GM19239 (cell line): ENCODE results near the gene SSTR4.
"Not testable (repeated sequence)": the region's sequence is repeated elsewhere in the genome, so short reads cannot be mapped to it uniquely, and the experiment has no call there.

Source experiments
- DNase-seq: peaks from one replicate; pipeline ENCODE4 v3.0.0; 2011; ENCODE audit warnings: low spot score; ENCODE audit not compliant: insufficient read length
- FAIRE-seq: peaks from 2 replicates; lab custom pipeline; 2011; peaks lifted over from hg19 to GRCh38; lab: Jason Lieb, UNC

Gene SSTR4

DNA sequence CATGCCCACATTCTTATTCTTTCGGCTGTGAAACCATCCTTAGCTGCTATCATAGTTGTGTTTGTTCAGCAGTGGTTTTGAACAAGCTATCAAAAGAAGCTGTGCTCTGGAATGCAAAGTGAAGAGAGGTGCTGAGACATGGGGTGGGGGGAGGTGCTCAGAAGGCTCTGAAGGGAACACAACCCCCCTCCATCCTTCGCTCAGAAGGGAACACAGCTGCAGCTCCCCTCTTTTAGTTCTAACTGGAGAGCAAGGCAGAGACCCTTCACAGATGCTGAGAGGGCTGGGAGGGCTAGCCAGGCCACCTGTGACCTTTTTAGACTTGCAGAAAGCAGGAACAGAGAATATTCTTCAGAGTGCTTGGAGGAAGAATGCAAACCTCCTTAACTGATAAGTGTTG lies 17.6 kb upstream of the SSTR4 start:
- no peak for FAIRE-seq
- DNase-seq, result no peak

DNA sequence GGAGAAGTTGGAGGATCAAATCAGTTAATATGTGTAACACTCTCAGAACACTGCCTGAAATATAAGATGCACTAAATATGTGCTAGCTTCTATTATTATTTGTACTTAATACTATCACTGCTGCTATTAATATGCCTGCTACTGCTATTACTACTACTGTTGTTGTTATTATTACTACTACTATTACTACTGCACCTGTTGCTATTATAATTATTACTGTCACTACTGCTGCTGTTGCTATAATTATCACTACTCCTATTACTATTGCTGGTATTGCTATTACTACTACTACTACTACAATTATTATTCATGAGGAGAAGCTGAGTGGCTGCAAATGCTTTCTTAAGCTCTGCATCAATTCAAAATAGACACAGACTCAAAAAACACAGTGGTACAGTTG lies 16.7 kb upstream of the SSTR4 start:
- FAIRE-seq (no peak), DNase-seq (no peak)

DNA sequence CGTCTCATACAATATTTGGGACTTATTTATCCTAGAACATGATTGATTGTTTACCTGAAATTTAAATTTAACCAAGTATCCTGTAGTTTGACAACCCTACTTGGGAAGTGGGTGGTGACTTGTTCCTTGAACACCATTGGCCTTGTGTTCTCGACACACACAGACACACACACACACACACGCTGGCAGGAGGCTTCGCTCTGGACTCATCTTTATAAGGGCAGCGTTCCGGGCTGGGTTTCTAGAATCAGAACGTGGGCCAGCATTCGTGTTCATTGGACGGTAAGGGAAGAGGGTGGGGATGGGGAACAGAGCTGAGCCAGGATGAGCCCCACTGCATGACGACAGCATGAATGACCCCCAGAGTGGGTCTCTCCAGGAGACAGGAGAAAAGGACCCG lies 16.2 kb upstream of the SSTR4 start:
- DNase-seq (no peak), FAIRE-seq (no peak)

DNA sequence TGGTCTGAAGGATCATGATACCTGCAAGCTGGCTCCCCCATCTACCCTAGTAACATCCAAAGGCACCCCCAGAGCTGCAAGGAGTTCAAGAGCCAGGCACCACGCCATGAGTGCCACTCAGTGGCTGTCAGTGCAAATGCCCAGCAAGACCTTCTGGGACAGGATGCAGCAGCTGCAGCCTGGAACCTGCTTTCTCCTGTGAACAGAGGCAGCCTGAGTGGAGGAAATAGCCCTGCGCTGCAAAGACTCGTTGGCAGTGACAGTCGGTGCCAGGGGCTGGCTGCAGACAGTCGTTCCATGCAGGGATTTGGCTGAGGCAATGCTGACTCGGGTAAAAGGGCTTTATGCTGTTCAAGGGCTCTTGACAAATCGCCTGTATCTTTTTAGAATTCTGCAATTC lies 15.7 kb upstream of the SSTR4 start:
- no peak for DNase-seq
- no peak for FAIRE-seq

DNA sequence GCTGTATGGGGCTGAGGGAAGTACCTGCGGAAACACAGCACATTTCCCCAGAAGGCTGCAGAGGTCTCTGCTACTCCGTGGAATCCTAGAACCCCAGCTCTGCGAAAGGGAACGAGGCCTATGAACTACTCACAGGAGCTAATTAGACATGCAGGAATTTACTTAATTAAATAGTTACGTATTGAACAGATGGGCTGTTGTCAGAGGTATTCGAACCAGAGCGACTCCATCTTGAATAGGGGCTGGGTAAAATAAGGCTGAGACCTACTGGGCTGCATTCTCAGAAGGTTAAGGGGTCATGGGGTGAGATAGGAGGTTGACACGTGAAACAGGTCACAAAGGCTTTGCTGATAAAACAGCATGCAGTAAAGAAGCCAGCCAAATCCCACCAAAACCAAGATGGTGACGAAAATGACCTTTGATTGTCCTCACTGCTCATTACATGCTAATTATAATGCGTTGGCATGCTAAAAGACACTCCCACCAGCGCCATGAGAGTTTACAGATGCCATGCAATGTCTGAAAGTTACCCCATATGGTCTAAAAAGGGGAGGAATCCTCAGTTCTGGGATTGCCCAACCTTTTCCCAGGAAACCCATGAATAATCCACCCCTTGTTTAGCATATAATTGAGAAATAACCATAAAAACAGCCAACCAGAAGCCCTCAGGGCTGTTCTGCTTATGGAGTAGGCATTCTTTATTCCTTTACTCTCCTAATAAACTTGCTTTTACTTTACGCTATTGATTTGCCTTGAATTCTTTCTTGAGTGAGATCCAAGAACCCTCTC lies 14.7 kb upstream of the SSTR4 start:
- FAIRE-seq, result no peak

DNA sequence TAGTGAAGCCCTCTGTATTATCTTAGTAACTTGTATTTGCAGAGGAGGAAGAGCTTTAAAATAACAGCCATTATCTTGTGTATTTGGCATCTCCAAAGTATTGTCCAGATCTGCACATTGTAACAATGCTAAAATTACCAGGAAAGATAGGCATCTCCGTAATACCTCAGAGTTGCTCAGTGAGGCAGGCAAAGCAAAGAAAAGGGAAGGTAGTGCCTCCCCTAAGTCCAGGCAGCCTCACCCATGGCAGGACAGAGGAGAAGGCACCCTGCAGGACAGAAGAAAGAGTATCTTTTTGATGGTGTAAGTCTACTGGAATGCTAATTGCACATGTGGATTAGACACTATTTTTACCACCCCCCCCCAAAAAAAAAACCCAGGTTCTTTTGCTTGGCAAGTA lies 13.6 kb upstream of the SSTR4 start:
- DNase-seq, result no peak
- no peak for FAIRE-seq

More for the DNA sequence above, 14.7 kb upstream of the SSTR4 start:
- DNase-seq, result no peak

DNA sequence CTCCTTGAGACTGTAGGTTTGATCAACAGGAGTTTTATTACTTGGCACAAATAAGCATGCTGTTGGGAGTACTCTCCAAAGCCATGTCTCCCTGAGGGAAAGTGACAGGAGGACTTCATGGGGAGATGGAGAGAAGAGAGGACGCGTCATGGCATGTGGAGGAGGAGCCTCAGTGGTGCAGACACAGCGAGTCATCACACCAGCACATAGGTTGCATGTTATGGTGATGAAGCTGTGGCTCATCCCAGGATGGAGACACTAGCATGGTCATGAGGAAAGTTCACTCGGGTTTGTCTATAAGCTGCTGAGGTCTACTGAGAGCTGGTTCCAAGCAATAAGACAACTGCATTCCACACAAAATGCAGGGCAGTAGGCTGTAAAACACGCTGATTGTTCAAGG lies 13.2 kb upstream of the SSTR4 start:
- DNase-seq (no peak), FAIRE-seq (no peak)

DNA sequence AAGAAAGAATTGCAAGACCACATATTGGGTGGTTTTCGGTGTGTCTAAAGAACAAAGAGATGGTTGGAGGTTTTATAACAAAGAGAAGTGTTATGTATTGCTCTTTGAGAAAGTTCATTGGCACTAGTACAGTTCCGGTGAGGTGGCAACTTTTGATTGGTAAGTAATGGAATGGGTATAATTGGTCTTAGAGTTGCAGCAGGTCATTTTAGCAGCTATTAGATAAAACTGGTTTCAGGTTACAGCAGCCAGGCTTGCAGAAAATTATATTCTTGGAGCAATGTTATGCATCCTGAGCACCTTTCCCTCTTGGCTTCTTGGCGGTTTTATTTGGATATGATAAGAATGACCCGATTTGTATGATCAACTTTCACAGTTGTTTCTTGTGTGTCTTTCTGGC lies 12.3 kb upstream of the SSTR4 start:
- no peak for DNase-seq
- no peak for FAIRE-seq

DNA sequence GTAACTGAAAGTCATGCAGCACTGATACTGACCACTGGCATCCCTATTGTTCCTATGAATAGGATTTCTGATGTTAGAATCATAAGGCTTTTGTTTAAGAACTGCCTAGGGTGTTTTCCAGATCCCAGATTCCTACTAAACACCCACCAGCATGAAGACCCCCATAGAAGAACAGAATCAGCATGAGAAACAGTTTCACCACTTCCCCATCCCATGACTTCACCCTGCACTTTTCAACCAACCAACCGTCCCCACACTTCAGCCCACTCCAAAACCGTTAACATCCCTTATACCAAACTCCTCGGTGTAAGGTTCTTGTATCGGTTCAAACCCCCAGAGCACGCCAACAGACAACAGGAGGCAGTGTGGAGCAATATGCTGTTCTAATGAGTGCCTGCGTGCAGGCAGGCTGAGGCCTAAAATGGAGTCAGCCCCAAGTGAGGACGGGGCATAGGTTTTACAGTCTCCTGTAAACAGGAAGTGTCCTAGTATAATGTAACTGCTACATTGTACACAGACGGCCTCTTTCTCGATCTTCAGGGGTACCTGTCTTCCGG lies 11.4 kb upstream of the SSTR4 start:
- FAIRE-seq (no peak), DNase-seq (no peak)

DNA sequence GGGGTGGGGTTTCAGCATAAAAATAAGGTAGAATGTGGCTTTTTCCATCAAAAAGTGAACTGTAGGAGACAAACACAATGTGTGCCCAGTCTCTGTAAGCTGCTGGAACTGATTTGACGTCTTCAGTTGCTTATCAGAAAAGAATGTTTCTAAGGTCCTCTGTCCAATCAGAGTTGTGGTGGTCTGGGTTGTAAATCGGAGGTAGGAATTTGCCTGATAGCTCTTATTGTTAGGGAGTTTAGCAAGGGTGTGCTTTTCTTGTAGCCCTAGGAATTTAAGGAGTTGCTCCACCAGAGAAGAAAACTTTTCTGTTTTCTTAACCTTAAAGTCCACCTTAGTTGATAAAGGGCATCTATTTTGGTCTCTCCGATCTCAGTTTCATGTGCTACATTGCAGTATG lies 10.4 kb upstream of the SSTR4 start:
- FAIRE-seq (no peak), DNase-seq (no peak)

DNA sequence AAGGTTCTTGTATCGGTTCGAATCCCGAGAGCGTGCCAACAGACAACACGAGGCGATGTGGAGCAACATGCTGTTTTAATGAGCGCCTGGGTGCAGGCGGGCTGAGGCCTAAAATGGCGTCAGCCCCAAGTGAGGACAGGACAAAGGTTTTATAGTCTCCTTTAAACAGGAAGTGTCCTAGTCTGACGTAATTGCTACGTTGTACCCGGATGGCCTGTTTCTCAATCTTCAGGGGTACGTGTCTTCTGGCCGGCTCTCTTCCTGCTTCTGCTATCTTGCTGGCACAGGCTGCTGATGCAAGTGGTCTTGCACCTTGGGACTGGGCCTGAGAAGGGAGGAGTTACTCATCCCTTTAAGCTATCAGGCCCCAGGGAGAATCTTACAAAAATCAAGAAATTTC lies 9.6 kb upstream of the SSTR4 start:
- FAIRE-seq, DNase-seq: not testable (repeated sequence)

DNA sequence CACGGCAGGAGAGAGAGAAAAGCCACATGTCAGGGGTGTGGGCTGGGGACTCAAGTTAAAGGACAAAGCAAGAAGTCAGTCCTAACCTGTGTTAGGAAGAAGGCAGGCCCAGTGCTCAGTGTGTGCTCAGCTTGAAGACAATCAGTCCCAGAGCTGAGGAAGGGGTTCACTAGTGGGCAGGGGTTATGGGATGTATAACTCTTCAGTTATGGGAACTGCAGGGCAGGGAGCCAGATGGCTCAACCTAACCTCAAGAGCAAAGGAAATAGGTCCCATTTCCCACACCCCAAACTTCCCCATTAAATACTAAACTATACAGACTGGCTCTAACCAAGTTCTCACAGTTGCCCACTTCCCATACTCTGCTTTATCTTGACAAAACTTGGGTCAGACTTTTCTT lies 7.4 kb upstream of the SSTR4 start:
- FAIRE-seq, result no peak

DNA sequence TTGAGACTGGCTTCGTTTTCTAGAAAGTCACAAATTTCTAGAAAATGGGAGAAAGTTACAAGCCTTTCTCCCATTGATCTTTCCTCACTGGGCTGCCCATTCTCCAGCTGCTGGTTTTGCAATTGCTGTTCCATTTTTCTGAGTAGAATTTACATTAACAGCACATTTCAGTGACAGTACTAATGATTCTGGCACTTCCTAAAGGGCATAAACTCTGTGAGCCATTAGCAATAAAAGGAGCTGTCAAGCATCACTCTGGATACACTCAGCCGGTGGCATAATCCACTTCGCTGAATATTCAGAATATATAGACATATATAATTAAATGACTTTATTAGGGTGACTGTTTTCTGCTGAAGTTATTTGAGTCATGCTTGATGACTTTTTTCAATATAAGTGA lies 6.7 kb upstream of the SSTR4 start:
- FAIRE-seq, result no peak

More for the DNA sequence above, 7.4 kb upstream of the SSTR4 start:
- DNase-seq, result no peak

DNA sequence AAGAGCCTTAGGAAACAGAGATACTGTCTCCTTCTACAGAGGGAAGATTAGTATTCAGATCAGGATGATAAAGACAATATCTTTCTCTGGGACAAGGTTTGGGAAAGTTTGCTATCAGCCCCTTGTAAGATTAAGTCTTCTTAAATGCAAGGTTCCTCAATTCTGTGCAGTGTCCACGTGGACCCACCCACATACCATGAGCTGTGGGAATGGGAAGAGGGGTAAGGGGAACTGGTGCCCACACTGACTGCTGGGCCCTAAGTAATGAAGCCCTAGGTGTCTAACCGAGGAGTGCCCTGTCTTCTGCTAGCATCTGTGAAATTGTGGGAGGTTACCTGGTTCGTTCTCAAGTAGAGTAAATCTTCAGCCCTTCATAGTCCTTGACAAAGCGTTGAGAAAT lies 5.8 kb upstream of the SSTR4 start:
- no peak for FAIRE-seq

More for the DNA sequence above, 6.7 kb upstream of the SSTR4 start:
- DNase-seq, result no peak

DNA sequence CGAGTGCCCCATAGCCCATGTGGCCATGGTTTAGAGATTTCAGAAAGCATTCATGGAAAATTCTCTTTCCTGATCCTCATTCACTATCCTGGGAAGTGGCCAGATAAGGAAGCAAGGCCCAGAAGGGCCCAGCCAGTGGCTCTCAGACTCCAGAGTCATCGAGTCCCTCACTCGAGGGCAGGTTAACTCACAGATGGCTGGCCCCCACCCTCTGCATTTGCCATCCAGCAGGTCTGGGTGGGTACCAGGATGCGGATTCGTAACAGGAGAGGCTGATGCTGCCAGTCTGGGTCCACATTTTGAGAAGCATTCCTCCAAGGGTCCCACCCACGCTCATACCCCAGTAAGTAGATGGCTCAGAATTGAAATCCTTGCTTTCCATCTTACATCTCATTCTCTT lies 3.8 kb upstream of the SSTR4 start:
- FAIRE-seq, result no peak
- DNase-seq, result no peak

More for the DNA sequence above, 5.8 kb upstream of the SSTR4 start:
- DNase-seq, result no peak

DNA sequence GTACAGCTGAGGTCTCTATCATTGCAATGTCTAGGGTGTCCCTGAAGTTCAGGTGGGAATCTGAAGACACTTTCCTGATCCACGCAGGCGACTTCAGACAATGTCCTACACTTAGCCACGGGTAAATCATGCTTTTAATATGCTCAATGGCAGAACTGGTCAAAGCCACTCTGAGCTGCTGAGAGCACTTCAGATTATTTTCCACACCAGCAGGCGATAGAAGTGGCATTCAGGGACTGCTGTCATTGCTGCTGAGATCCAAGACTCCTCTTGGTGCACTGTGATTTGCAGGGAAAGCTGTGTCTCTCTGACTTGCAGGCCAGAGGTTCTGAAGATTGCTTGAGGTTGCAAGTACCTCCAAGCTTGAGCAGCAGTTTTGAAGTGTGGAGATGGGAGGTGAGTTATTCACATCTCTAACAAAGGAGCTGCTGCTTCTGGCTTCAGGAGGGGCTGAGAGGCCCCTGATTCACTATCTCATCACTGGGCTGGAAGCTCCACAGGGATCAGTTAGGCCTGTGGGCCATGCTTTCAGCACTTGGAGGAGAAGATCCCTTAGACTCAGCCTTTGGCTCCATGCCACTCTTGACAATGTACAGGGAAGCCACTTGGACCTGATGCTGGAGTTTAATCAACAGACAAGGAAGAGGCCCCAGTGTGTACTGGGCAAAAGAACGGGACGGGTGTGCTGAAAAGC lies 2.9 kb upstream of the SSTR4 start:
- no peak for FAIRE-seq
- DNase-seq, result no peak

DNA sequence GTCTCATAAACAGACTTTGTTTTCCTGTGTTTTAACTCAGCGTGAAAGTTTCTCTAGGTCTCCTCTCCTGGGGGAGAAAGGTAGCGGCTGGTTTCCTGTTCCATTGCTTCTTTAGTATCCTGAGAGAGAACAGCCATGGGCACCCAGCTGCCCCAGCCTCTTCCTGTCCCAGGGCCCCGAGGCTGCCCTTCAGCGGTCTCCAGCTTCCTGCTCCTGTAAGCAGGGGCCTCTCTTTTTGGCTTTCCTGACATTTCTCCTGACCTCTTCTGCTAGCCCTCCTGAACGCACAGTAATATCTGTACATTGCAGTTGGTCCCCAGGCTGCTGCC lies 2.4 kb upstream of the SSTR4 start:
- FAIRE-seq, result no peak
- no peak for DNase-seq

DNA sequence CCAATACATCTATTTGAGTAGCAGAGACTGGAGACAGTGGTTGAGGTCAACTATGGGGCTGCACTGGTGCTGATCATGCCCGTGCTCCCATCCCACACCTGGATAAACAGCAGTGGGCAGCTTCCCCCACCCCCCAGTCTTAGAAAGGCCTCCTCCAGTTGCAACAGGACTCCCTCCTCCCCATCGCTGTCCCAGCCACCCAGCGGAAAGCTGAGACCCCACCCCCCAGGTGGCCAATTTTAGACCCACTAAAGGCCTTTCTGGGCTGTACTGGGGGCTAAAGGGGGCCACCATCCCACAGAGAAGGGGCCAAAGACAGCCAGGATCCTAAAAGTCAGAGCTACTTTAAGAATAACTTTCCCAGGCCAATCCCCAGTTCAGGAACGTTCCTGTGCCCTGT lies 1.2 kb upstream of the SSTR4 start:
- DNase-seq (no peak), FAIRE-seq (no peak)

DNA sequence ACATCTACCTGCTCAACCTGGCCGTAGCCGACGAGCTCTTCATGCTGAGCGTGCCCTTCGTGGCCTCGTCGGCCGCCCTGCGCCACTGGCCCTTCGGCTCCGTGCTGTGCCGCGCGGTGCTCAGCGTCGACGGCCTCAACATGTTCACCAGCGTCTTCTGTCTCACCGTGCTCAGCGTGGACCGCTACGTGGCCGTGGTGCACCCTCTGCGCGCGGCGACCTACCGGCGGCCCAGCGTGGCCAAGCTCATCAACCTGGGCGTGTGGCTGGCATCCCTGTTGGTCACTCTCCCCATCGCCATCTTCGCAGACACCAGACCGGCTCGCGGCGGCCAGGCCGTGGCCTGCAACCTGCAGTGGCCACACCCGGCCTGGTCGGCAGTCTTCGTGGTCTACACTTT lies 619 bp downstream of the SSTR4 start:
- DNase-seq (no peak), FAIRE-seq (no peak)

DNA sequence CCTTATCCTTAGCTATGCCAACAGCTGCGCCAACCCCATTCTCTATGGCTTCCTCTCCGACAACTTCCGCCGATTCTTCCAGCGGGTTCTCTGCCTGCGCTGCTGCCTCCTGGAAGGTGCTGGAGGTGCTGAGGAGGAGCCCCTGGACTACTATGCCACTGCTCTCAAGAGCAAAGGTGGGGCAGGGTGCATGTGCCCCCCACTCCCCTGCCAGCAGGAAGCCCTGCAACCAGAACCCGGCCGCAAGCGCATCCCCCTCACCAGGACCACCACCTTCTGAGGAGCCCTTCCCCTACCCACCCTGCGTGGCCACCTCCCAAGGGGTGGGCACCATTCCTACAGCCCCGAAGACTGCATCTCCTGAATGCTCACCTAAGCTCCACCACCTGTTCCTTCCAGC lies 1.3 kb downstream of the SSTR4 start:
- no peak for DNase-seq
- FAIRE-seq, result no peak

DNA sequence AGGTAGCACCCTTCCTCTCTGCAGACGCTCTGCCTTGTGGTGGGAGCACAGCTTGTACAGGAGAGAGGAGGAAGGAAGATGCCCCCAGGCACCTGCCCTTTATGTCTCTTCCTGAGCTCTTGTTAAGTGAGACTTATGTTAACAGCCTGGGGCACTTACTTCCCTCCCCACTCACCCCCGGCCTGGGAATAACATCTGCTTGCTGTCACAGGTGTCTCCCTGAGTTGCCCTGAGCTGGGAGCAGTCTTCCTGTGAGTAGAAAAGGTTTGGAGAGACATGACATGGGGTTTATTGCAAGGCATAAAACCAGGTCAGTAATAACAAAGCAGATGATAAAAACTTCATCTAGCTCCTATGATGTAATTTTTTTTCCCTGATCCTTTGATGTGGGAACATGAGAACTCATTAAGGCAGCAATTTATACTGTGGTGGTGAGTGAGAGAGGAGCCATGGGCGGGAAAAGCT lies 1.9 kb downstream of the SSTR4 start:
- no peak for DNase-seq
- FAIRE-seq, result no peak
